HepG2 (cell line): ENCODE results near the gene RERE. TPM values are rescaled to one million over a fixed set of nuclear protein-coding genes. Genes with fewer than 3 reads are reported as not detected.

Experiments used
- ATAC-seq: fragments of 200-7000 bp; cut with Tn5 transposase; 3 replicates; pipeline ENCODE4 v1.9.1; 2020; ENCODE audit warnings: mild to moderate bottlenecking, moderate library complexity
- BruUV-seq: library from RNA; stranded (reverse); fragments of 400-500 nt; replicated peaks from 2 replicates; lab custom pipeline; 2021; lab: Mats Ljungman, UMichigan
- CTCF ChIA-PET: fragments of 300-600 bp; formaldehyde crosslinking; extraction: SDS; loops from one replicate; lab custom pipeline; 2021; ENCODE audit warnings: low total read pairs, inconsistent platforms, low intra/inter-chr PET ratio; lab: Yijun Ruan, JAX
- POLR2A ChIA-PET: fragments of 350-600 bp; sonication (Branson Sonifier 250); formaldehyde crosslinking; loops from one replicate; lab custom pipeline; 2020; ENCODE audit warnings: antibody characterized with exemption, inconsistent platforms; lab: Yijun Ruan, JAX
- DNase-seq: peaks from one replicate; pipeline ENCODE4 v3.0.0-alpha.2; 2015; ENCODE audit warnings: low spot score
- FAIRE-seq: peaks from 3 replicates; lab custom pipeline; 2011; peaks lifted over from hg19 to GRCh38; lab: Jason Lieb, UNC
- H2AFZ ChIP-seq: one replicate; pipeline ENCODE4 v1.6.1; 2011; ENCODE audit warnings: low read length, inconsistent platforms
- H3K27ac ChIP-seq: fragments of 300-600 bp; 3 replicates; pipeline ENCODE4 v1.8.0; 2011; ENCODE audit warnings: mixed run types, mild to moderate bottlenecking, mixed read lengths, low read length, inconsistent platforms; ENCODE audit not compliant: insufficient read depth; ENCODE audit errors: extremely low read length
- H3K27me3 ChIP-seq, 2 experiments: fragments of 200-600 bp in 1 of 2; 2 replicates in 1 of 2; 3 replicates in 1 of 2; pipeline versions ENCODE4 v1.6.0 to v1.8.0; 2011; ENCODE audit warnings: low read length in 2 of 2, mild to moderate bottlenecking in 2 of 2, moderate library complexity in 2 of 2, inconsistent platforms in 1 of 2; ENCODE audit not compliant: insufficient read depth in 2 of 2, control insufficient read depth in 1 of 2
- H3K36me3 ChIP-seq, 2 experiments: fragments of 200-600 bp in 1 of 2; replicated peaks in 1 of 2; 2 replicates in 1 of 2; 3 replicates in 1 of 2; pipeline versions ENCODE4 v1.5.1 to v1.8.0; 2011; ENCODE audit warnings: low read length in 2 of 2, inconsistent platforms in 1 of 2; ENCODE audit not compliant: insufficient read depth in 2 of 2, control insufficient read depth in 1 of 2
- H3K4me1 ChIP-seq: 2 replicates; pipeline ENCODE4 v1.5.1; 2012; ENCODE audit warnings: low read length, inconsistent platforms; ENCODE audit not compliant: insufficient read depth
- H3K4me2 ChIP-seq: 2 replicates; pipeline ENCODE4 v1.6.0; 2011; ENCODE audit warnings: low read depth, low read length, inconsistent platforms
- H3K4me3 ChIP-seq, 3 experiments: fragments of 200-600 bp in 1 of 3; sonication (generic), shearing (Covaris generic) in 1 of 3; replicated peaks in 1 of 3; 2 replicates each; pipeline ENCODE4 v1.5.1; 2011 to 2016; ENCODE audit warnings: low read length in 3 of 3, inconsistent platforms in 2 of 3, low read depth in 2 of 3, mild to moderate bottlenecking in 2 of 3, control low read depth in 1 of 3, mixed read lengths in 1 of 3; ENCODE audit not compliant: insufficient read depth in 1 of 3
- H3K79me2 ChIP-seq: one replicate; pipeline ENCODE4 v1.6.1; 2011; ENCODE audit warnings: low read length, inconsistent platforms; ENCODE audit not compliant: insufficient read depth
- H3K9ac ChIP-seq: 2 replicates; pipeline ENCODE4 v1.6.0; 2011; ENCODE audit warnings: mild to moderate bottlenecking, low read depth, low read length, inconsistent platforms; ENCODE audit not compliant: insufficient read depth
- H3K9me3 ChIP-seq: 2 replicates; pipeline ENCODE4 v1.5.1; 2012; ENCODE audit warnings: mild to moderate bottlenecking, low read length
- H4K20me1 ChIP-seq: 2 replicates; pipeline ENCODE4 v1.6.0; 2011; ENCODE audit warnings: inconsistent platforms, mild to moderate bottlenecking, low read length, moderate library complexity; ENCODE audit not compliant: insufficient read depth
- FIP1L1 ChIP-seq: fragments of 200-400 bp; formaldehyde crosslinking; IDR thresholded peaks from 2 replicates; pipeline ENCODE4 v1.6.1; 2018; ENCODE audit warnings: low read depth, mild to moderate bottlenecking, low read length, moderate library complexity, borderline replicate concordance; ENCODE audit not compliant: insufficient read depth
- HNRNPK ChIP-seq: fragments of 200-400 bp; formaldehyde crosslinking; IDR thresholded peaks from 2 replicates; pipeline ENCODE4 v1.6.1; 2018; ENCODE audit warnings: low read length, low read depth, moderate library complexity, mild to moderate bottlenecking; ENCODE audit not compliant: poor library complexity, severe bottlenecking
- KLF11 ChIP-seq: IDR thresholded peaks from 2 replicates; pipeline ENCODE4 v1.6.1; 2016; ENCODE audit warnings: missing compliant biosample characterization
- MEIS1 ChIP-seq: sonication (generic); formaldehyde crosslinking; IDR thresholded peaks from 2 replicates; pipeline ENCODE4 v1.9.0; 2021; ENCODE audit warnings: mild to moderate bottlenecking, missing genetic modification reagents, moderate library complexity, borderline replicate concordance
- NFIB ChIP-seq: sonication (generic); formaldehyde crosslinking; IDR thresholded peaks from 2 replicates; pipeline ENCODE4 v1.9.0; 2021; ENCODE audit warnings: missing genetic modification reagents, mild to moderate bottlenecking, borderline replicate concordance
- NRL ChIP-seq: sonication (generic); formaldehyde crosslinking; IDR thresholded peaks from 2 replicates; pipeline ENCODE4 v1.5.0; 2020; ENCODE audit warnings: missing genetic modification reagents, mild to moderate bottlenecking, moderate library complexity, borderline replicate concordance
- PPARG ChIP-seq: conservative IDR thresholded peaks from 2 replicates; pipeline ENCODE4 v1.6.1; 2016; ENCODE audit warnings: missing biosample characterization, missing genetic modification reagents
- SATB2 ChIP-seq: sonication (generic); formaldehyde crosslinking; IDR thresholded peaks from 2 replicates; pipeline ENCODE4 v1.5.0; 2020; ENCODE audit warnings: missing genetic modification reagents
- SMC3 ChIP-seq: IDR thresholded peaks from 2 replicates; pipeline ENCODE4 v1.6.1; 2011; ENCODE audit warnings: low read length, improper control_type of control experiment
- TCF12 ChIP-seq, 2 experiments: fragments of 450-650 bp in 1 of 2; sonication (generic) in 1 of 2; formaldehyde crosslinking in 1 of 2; IDR thresholded peaks; 2 replicates each; pipeline versions ENCODE4 v1.6.1 to v1.8.0; 2017 to 2022; ENCODE audit warnings: antibody characterized with exemption in 1 of 2, mild to moderate bottlenecking in 1 of 2, missing genetic modification reagents in 1 of 2, moderate library complexity in 1 of 2
- TRIM24 ChIP-seq: sonication (generic); formaldehyde crosslinking; IDR thresholded peaks from 2 replicates; pipeline ENCODE4 v1.8.0; 2022; ENCODE audit warnings: mild to moderate bottlenecking, missing genetic modification reagents
- ZNF605 ChIP-seq: sonication (generic); formaldehyde crosslinking; IDR thresholded peaks from 2 replicates; pipeline ENCODE4 v1.8.0; 2022; ENCODE audit warnings: mild to moderate bottlenecking, missing genetic modification reagents
- ZNF703 ChIP-seq: sonication (generic); formaldehyde crosslinking; IDR thresholded peaks from 2 replicates; pipeline ENCODE4 v1.5.1; 2020; ENCODE audit warnings: missing genetic modification reagents, mild to moderate bottlenecking, moderate library complexity, borderline replicate concordance
- ZSCAN25 ChIP-seq: sonication (generic); formaldehyde crosslinking; IDR thresholded peaks from 2 replicates; pipeline ENCODE4 v1.8.0; 2022; ENCODE audit warnings: mild to moderate bottlenecking, missing genetic modification reagents
- WGBS: methylation state at CpG from one replicate; pipeline ENCODE4 v1.1.6; 2017; ENCODE audit warnings: low lambda C conversion rate; 5-methylcytosine and 5-hydroxymethylcytosine counted together
- in situ Hi-C: cut with HindIII; loops from 2 replicates; pipeline ENCODE4 v1.10.0; 2017; ENCODE audit warnings: low pct_unique_long_range_greater_than_20kb; ENCODE audit not compliant: extremely low pct_ligation_motif_present
- intact Hi-C: fragments of 100-400 bp; cut with micrococcal nuclease; formaldehyde crosslinking; loops from one replicate; pipeline ENCODE4 v1.10.0; 2022; ENCODE audit not compliant: unreplicated experiment
- polyA plus RNA-seq, 8 experiments: library from polyadenylated mRNA; depleted of rRNA in 3 of 8; stranded (reverse) in 7 of 8; unstranded in 1 of 8; fragments of >200 nt; fragmentation: Illumina TruSeq in 4 of 8; extraction: Trizol in 4 of 8; gene quantifications; 2 replicates each; pipeline versions ENCODE4 v1.2.1 to v1.2.3, GENCODE V29; 2011 to 2016; ENCODE audit warnings: low read depth in 4 of 8, missing spikeins in 1 of 8, mixed read lengths in 1 of 8; ENCODE audit not compliant: insufficient read depth in 1 of 8
- total RNA-seq, 5 experiments: library from RNA; depleted of rRNA; stranded (reverse); fragments of >200 nt; fragmentation: Illumina TruSeq; extraction: Trizol; gene quantifications; 2 replicates each; pipeline ENCODE4 v1.2.3, GENCODE V29; 2016; ENCODE audit warnings: low read depth in 1 of 5
- TF ChIP-seq, protein P1 (sequence below): sonication (generic); formaldehyde crosslinking; IDR thresholded peaks from 2 replicates; pipeline ENCODE4 v1.4.0; 2020; ENCODE audit warnings: missing genetic modification reagents
- TF ChIP-seq, protein P2 (sequence below): sonication (generic); formaldehyde crosslinking; IDR thresholded peaks from 2 replicates; pipeline ENCODE4 v1.4.0; 2020; ENCODE audit warnings: missing genetic modification reagents
- TF ChIP-seq, protein P3 (sequence below): IDR thresholded peaks from 2 replicates; pipeline ENCODE4 v1.6.1; 2016; ENCODE audit warnings: missing biosample characterization, missing genetic modification reagents, low read depth

RERE gene
- total and polyA plus RNA-seq, 2 of the 13 experiments (the other 11 are each of a cell fraction or from before 2014, with no cell fraction given): 18.3 to 21.9 TPM

DNA sequence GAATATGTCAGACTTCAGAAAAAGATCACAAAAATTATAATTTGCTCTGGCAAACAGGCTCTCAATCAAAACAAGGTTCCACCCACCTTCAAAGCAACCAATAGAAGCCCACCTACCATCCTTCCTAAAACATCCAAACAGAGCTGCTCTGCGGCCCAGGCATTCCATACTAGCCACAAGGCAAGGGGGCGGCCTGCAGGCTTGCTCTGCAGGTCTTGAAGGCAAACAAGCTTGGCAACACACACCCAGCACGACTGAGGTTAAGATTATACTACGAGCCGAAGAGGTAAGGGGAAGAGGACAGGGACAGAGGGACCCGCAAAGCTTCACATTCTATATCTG is 292.3 kb downstream of the RERE start:
- H3K4me1 ChIP-seq: peaks cover 48% of the 10 kb centered on the region
- peak overlapping the region; percentile 12 for H3K27ac ChIP-seq
- CTCF ChIA-PET: no interaction called here
- DNase-seq: no peak
- H4K20me1 ChIP-seq: peaks cover 24% of the 10 kb centered on the region
- no peaks in the 10 kb centered on the region for H3K27me3 ChIP-seq
- no peak overlapping the region for H2AFZ ChIP-seq
- TF ChIP-seq HNRNPK: no peak
- no peak for TF ChIP-seq ZSCAN25 (CRISPR knock-in tag)
- TF ChIP-seq SATB2 (CRISPR knock-in tag): no peak
- no peak for TF ChIP-seq ZNF703
- no peak for TF ChIP-seq TRIM24
- TF ChIP-seq KLF11 (CRISPR knock-in tag): no peak
- TF ChIP-seq TCF12 (IDR thresholded peaks at IDR 0.05): no peak
- TF ChIP-seq TCF12 (CRISPR knock-in tag; IDR thresholded peaks at IDR 0.05): no peak
- no peak for TF ChIP-seq NRL (CRISPR knock-in tag)
- TF ChIP-seq NFIB (CRISPR knock-in tag): no peak
- TF ChIP-seq, protein P1, sequence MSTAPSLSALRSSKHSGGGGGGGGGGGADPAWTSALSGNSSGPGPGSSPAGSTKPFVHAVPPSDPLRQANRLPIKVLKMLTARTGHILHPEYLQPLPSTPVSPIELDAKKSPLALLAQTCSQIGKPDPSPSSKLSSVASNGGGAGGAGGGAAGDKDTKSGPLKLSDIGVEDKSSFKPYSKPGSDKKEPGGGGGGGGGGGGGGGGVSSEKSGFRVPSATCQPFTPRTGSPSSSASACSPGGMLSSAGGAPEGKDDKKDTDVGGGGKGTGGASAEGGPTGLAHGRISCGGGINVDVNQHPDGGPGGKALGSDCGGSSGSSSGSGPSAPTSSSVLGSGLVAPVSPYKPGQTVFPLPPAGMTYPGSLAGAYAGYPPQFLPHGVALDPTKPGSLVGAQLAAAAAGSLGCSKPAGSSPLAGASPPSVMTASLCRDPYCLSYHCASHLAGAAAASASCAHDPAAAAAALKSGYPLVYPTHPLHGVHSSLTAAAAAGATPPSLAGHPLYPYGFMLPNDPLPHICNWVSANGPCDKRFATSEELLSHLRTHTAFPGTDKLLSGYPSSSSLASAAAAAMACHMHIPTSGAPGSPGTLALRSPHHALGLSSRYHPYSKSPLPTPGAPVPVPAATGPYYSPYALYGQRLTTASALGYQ (CRISPR knock-in tag): no peak
- TF ChIP-seq, protein P2, sequence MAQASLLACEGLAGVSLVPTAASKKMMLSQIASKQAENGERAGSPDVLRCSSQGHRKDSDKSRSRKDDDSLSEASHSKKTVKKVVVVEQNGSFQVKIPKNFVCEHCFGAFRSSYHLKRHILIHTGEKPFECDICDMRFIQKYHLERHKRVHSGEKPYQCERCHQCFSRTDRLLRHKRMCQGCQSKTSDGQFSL (CRISPR knock-in tag): no peak
- TF ChIP-seq MEIS1 (CRISPR knock-in tag): no peak
- TF ChIP-seq SMC3: no peak
- no peak for TF ChIP-seq PPARG (CRISPR knock-in tag)
- TF ChIP-seq, protein P3, sequence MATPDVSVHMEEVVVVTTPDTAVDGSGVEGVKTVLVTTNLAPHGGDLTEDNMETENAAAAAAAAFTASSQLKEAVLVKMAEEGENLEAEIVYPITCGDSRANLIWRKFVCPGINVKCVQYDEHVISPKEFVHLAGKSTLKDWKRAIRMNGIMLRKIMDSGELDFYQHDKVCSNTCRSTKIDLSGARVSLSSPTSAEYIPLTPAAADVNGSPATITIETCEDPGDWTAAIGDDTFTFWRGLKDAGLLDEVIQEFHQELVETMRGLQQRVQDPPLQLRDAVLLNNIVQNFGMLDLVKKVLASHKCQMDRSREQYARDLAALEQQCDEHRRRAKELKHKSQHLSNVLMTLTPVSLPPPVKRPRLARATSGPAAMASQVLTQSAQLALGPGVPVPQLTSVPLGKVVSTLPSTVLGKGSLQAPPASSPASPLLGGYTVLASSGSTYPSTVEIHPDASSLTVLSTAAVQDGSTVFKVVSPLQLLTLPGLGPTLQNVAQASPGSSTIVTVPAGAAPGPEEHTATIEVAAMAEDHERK: no peak
- no peak for TF ChIP-seq ZNF605
- no peak for TF ChIP-seq FIP1L1
- TF ChIP-seq, all 625 proteins: peak for 0
- Histone ChIP-seq H3K9ac (no peak overlapping the region), H3K36me3 (peaks cover 12 to 14% of the 10 kb centered on the region in 2 experiments), H3K79me2 (peaks cover 58% of the 10 kb centered on the region), H3K4me3 (no peak overlapping the region), H3K4me2 (no peak overlapping the region), H3K9me3 (no peaks in the 10 kb centered on the region)
- intact Hi-C loops (no loop called here), in situ Hi-C loops (no loop called here)
- FAIRE-seq (no peak), ATAC-seq (no peak)
- 88% methylated on average over 6 of the region's 6 CpGs for WGBS
- POLR2A ChIA-PET: interaction anchor here (1.3 kb wide), 1 partner anchor 27 kb away, joined by 6 read pairs; no protein-coding TSS in a partner anchor
- BruUV-seq: no TSS peak
